Measurements from ENCODE around the gene PRKG1.

Gene PRKG1

GRCh38 chr10:52326382-52326781 is 1252.1 kb downstream of the PRKG1 start:
- Histone ChIP-seq H3K9ac (ENCODE audit: low read length in 5 of 5) (no peak overlapping the region), H3K9me3 (ENCODE audit: control insufficient read depth in 5 of 5, low read length in 5 of 5) (no peaks in the 10 kb centered on the region), H3K4me3 (ENCODE audit: low read depth in 1 of 5, low read length in 5 of 5) (no peak overlapping the region), H3K4me1 (ENCODE audit: control insufficient read depth in 5 of 5, insufficient read depth in 5 of 5, low read length in 5 of 5) (no peaks in the 10 kb centered on the region), H3K36me3 (ENCODE audit: control insufficient read depth in 5 of 5, insufficient read depth in 5 of 5, low read length in 5 of 5) (no peaks in the 10 kb centered on the region), H3K27me3 (ENCODE audit: control insufficient read depth in 5 of 5, insufficient read depth in 4 of 5, low read length in 5 of 5) (no peaks in the 10 kb centered on the region), H3K27ac (ENCODE audit: low read depth, low read length) (no peak overlapping the region)

DNA sequence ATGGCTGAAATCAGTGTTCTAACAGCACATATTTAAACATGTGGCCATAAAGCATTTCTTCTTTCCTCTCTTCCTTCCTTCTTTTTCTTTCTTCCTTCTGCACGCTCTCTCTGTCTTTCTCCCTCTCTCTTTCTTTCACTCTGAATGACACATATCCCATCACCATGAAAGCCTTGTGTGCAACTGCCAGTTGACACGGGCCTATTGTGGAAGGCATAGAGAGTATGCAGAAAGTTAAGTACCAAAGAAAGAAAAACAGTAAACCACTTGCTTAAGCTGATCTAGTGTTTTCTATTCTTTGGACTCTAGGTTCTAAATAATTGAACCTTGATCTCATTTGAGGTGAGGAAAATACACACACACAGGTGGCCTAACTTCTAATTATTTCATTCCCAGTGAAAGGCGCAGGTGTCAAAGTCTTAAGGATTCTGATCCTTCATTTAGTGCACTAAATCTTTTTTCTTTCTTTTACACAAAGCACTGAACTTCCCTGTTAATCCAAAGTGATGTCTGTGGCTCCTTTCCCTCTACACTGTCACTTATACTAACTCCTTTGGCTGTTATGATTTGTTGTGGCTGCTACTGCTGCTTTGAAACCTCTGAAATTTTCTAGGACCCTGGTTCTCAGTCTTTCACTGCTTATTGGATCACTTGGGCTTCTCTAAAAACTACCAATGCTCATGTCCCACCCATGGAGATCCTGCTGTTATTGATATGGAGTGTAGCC is 1257.5 kb downstream of the PRKG1 start:
- no peaks in the 10 kb centered on the region for H3K4me1 ChIP-seq (ENCODE audit: control insufficient read depth in 5 of 5, insufficient read depth in 5 of 5, low read length in 5 of 5)
- no peak overlapping the region for H3K4me3 ChIP-seq (ENCODE audit: low read depth in 1 of 5, low read length in 5 of 5)
- no peaks in the 10 kb centered on the region for H3K27me3 ChIP-seq (ENCODE audit: control insufficient read depth in 5 of 5, insufficient read depth in 4 of 5, low read length in 5 of 5)
- H3K27ac ChIP-seq (ENCODE audit: low read depth, low read length), result no peak overlapping the region
- no peaks in the 10 kb centered on the region for H3K36me3 ChIP-seq (ENCODE audit: control insufficient read depth in 5 of 5, insufficient read depth in 5 of 5, low read length in 5 of 5)
- H3K9me3 ChIP-seq (ENCODE audit: control insufficient read depth in 5 of 5, low read length in 5 of 5), result no peaks in the 10 kb centered on the region
- no peak overlapping the region for H3K9ac ChIP-seq (ENCODE audit: low read length in 5 of 5)

DNA sequence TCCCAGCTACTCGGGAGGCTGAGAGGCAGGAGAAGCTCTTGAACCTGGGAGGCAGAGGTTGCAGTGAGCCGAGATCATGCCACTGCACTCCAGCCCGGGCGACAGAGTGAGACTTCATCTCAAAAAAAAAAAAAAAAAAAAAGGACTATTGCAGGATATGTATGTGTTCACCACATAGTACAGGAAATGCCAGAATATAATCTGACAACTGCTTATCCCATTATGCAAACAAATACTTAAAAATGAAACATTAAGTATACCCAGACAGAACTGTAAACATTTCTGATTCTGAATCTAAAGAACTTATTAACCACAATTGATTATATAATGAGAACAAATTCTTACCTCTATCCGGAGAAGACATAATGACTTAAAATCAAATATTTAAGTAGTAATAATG is 1258.5 kb downstream of the PRKG1 start:
- Histone ChIP-seq H3K4me3 (ENCODE audit: low read depth in 1 of 5, low read length in 5 of 5) (no peak overlapping the region), H3K4me1 (ENCODE audit: control insufficient read depth in 5 of 5, insufficient read depth in 5 of 5, low read length in 5 of 5) (no peaks in the 10 kb centered on the region), H3K9ac (ENCODE audit: low read length in 5 of 5) (no peak overlapping the region), H3K27ac (ENCODE audit: low read depth, low read length) (no peak overlapping the region), H3K9me3 (ENCODE audit: control insufficient read depth in 5 of 5, low read length in 5 of 5) (no peaks in the 10 kb centered on the region), H3K36me3 (ENCODE audit: control insufficient read depth in 5 of 5, insufficient read depth in 5 of 5, low read length in 5 of 5) (no peaks in the 10 kb centered on the region), H3K27me3 (ENCODE audit: control insufficient read depth in 5 of 5, insufficient read depth in 4 of 5, low read length in 5 of 5) (no peaks in the 10 kb centered on the region)

- no peaks in the 10 kb centered on the region for H3K4me1 ChIP-seq (ENCODE audit: control insufficient read depth in 5 of 5, insufficient read depth in 5 of 5, low read length in 5 of 5)
- H3K27me3 ChIP-seq (ENCODE audit: control insufficient read depth in 5 of 5, insufficient read depth in 4 of 5, low read length in 5 of 5), result no peaks in the 10 kb centered on the region
These were observed 1260.3 kb downstream of the PRKG1 start for GRCh38 chr10:52334595-52334994.

DNA sequence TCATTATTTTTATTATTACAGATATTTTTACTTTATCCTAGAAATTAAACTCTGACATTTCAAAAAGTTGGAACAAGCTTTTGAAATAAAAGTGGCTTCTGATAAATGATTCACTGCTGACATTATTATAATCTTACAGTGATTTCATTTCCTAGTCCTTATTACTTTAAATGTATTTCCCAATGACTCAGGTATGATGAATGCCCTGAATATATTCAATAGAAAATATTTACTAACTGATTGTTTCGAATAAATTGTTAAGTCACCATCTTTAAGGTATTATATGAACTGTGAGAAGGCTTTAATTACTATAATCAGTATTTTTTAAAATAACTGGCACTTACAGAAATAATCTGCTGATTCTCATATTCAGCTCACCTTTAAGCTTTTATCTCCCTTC is 1261.4 kb downstream of the PRKG1 start:
- no peaks in the 10 kb centered on the region for H3K36me3 ChIP-seq (ENCODE audit: control insufficient read depth in 5 of 5, insufficient read depth in 5 of 5, low read length in 5 of 5)
- no peak overlapping the region for H3K4me3 ChIP-seq (ENCODE audit: low read depth in 1 of 5, low read length in 5 of 5)
- H3K9ac ChIP-seq (ENCODE audit: low read length in 5 of 5), result no peak overlapping the region
- H3K27me3 ChIP-seq (ENCODE audit: control insufficient read depth in 5 of 5, insufficient read depth in 4 of 5, low read length in 5 of 5), result no peaks in the 10 kb centered on the region
- H3K4me1 ChIP-seq (ENCODE audit: control insufficient read depth in 5 of 5, insufficient read depth in 5 of 5, low read length in 5 of 5), result no peaks in the 10 kb centered on the region
- no peak overlapping the region for H3K27ac ChIP-seq (ENCODE audit: low read depth, low read length)
- no peaks in the 10 kb centered on the region for H3K9me3 ChIP-seq (ENCODE audit: control insufficient read depth in 5 of 5, low read length in 5 of 5)

More at GRCh38 chr10:52334595-52334994, 1260.3 kb downstream of the PRKG1 start:
- H3K36me3 ChIP-seq (ENCODE audit: control insufficient read depth in 5 of 5, insufficient read depth in 5 of 5, low read length in 5 of 5), result no peaks in the 10 kb centered on the region
- no peak overlapping the region for H3K27ac ChIP-seq (ENCODE audit: low read depth, low read length)
- no peaks in the 10 kb centered on the region for H3K9me3 ChIP-seq (ENCODE audit: control insufficient read depth in 5 of 5, low read length in 5 of 5)
- H3K9ac ChIP-seq (ENCODE audit: low read length in 5 of 5), result no peak overlapping the region
- H3K4me3 ChIP-seq (ENCODE audit: low read depth in 1 of 5, low read length in 5 of 5), result no peak overlapping the region

- no peaks in the 10 kb centered on the region for H3K4me1 ChIP-seq (ENCODE audit: control insufficient read depth in 5 of 5, insufficient read depth in 5 of 5, low read length in 5 of 5)
- no peak overlapping the region for H3K27ac ChIP-seq (ENCODE audit: low read depth, low read length)
- H3K36me3 ChIP-seq (ENCODE audit: control insufficient read depth in 5 of 5, insufficient read depth in 5 of 5, low read length in 5 of 5), result no peaks in the 10 kb centered on the region
- no peak overlapping the region for H3K9ac ChIP-seq (ENCODE audit: low read length in 5 of 5)
- no peaks in the 10 kb centered on the region for H3K27me3 ChIP-seq (ENCODE audit: control insufficient read depth in 5 of 5, insufficient read depth in 4 of 5, low read length in 5 of 5)
- no peaks in the 10 kb centered on the region for H3K9me3 ChIP-seq (ENCODE audit: control insufficient read depth in 5 of 5, low read length in 5 of 5)
- H3K4me3 ChIP-seq (ENCODE audit: low read depth in 1 of 5, low read length in 5 of 5), result no peak overlapping the region
These were observed 1262.9 kb downstream of the PRKG1 start for GRCh38 chr10:52337225-52337624.

DNA sequence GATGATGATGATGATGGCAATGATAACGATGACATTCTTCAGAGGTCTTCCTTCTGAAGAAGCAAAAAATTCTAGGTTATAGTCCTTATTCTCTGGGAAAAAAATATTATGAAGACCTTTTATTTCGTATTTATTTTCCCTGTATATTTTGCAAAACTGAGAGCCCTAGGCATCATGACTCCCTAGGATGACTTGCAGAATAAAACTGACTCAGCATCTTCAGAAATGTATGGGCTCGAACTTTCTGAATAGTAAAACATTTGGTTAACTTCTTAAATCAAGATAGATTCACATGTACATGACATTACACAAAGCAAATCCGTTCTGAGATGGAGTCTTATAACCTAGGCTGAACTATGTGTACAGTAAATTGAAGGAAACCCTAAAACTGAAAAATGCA is 1269.2 kb downstream of the PRKG1 start:
- Histone ChIP-seq H3K4me1 (ENCODE audit: control insufficient read depth in 5 of 5, insufficient read depth in 5 of 5, low read length in 5 of 5) (no peaks in the 10 kb centered on the region), H3K9ac (ENCODE audit: low read length in 5 of 5) (no peak overlapping the region), H3K4me3 (ENCODE audit: low read depth in 1 of 5, low read length in 5 of 5) (no peak overlapping the region), H3K9me3 (ENCODE audit: control insufficient read depth in 5 of 5, low read length in 5 of 5) (peaks cover 0 to 4% (median 0%) of the 10 kb centered on the region in 5 donors), H3K27me3 (ENCODE audit: control insufficient read depth in 5 of 5, insufficient read depth in 4 of 5, low read length in 5 of 5) (peaks cover 0 to 4% (median 0%) of the 10 kb centered on the region in 5 donors), H3K36me3 (ENCODE audit: control insufficient read depth in 5 of 5, insufficient read depth in 5 of 5, low read length in 5 of 5) (no peaks in the 10 kb centered on the region), H3K27ac (ENCODE audit: low read depth, low read length) (no peak overlapping the region)

DNA sequence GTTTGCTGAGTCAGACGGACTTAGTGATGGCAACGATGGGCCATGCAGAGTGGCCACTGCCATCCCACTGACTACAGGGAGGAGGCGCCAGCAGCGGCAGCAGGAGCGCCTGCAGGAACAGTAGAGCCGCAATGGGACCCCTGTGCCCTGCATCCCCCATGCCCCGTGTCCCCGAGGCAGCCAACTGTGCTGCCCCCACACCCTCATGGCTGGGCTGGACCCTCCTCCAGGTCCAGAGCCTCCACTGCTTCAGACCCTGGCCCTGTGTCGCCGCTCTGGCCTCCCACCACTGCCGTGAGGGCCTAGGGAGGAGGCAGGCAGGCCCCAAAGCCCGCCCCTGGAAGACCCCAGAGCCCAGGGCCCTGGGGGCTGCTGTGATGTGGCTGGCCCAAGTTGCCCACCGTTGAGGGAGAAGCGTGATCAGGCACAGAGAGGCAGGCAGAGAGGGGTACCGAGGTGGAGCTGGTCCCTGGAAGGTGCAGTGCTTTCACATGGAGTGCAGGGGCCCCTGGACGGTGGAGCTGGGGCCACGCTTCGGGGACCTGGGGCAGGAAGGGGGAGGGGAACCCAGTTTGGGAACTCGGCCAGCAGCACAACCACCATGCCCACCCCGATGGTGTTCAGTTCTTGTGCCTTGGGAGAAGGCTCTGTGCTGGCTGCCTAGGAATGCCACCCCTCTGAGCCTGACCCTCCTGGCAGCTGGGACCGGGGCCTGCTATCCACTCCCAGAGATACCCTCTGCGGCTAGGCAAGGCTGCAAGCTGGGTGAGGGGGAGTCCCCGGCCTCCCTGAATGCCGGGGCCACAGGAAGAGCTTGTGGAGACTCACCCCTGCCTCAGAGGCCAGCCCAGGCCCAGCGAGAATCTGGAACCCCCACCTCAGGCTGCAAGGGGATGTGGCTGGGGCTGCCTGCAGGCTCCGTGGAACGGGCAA is 1272.4 kb downstream of the PRKG1 start:
- Histone ChIP-seq H3K36me3 (ENCODE audit: control insufficient read depth in 5 of 5, insufficient read depth in 5 of 5, low read length in 5 of 5) (no peaks in the 10 kb centered on the region), H3K27me3 (ENCODE audit: control insufficient read depth in 5 of 5, insufficient read depth in 4 of 5, low read length in 5 of 5) (peaks cover 0 to 4% (median 0%) of the 10 kb centered on the region in 5 donors), H3K27ac (ENCODE audit: low read depth, low read length) (no peak overlapping the region), H3K9ac (ENCODE audit: low read length in 5 of 5) (no peak overlapping the region), H3K9me3 (ENCODE audit: control insufficient read depth in 5 of 5, low read length in 5 of 5) (peaks cover 0 to 4% (median 0%) of the 10 kb centered on the region in 5 donors), H3K4me1 (ENCODE audit: control insufficient read depth in 5 of 5, insufficient read depth in 5 of 5, low read length in 5 of 5) (no peaks in the 10 kb centered on the region), H3K4me3 (ENCODE audit: low read depth in 1 of 5, low read length in 5 of 5) (no peak overlapping the region)

DNA sequence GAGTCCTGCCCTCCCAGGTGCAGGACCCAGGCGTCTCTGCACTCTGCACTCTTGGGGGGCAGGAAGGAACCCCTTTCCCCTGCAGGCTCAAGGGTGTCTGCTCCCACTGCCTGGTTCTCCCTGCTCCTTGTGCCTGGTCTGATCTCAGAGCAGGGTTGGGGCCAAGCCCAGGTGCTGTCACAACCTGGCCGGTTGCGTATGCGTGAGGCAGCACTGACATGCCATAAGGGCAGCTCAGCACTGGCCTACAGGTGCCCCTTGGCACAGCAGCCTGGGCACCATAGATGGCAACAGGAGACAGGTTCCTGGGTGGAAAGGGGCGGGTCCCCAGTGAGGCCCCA is 1273.0 kb downstream of the PRKG1 start:
- no peaks in the 10 kb centered on the region for H3K36me3 ChIP-seq (ENCODE audit: control insufficient read depth in 5 of 5, insufficient read depth in 5 of 5, low read length in 5 of 5)
- peaks cover 0 to 4% (median 0%) of the 10 kb centered on the region in 5 donors for H3K27me3 ChIP-seq (ENCODE audit: control insufficient read depth in 5 of 5, insufficient read depth in 4 of 5, low read length in 5 of 5)
- H3K4me1 ChIP-seq (ENCODE audit: control insufficient read depth in 5 of 5, insufficient read depth in 5 of 5, low read length in 5 of 5), result no peaks in the 10 kb centered on the region
- H3K27ac ChIP-seq (ENCODE audit: low read depth, low read length), result no peak overlapping the region
- H3K4me3 ChIP-seq (ENCODE audit: low read depth in 1 of 5, low read length in 5 of 5), result no peak overlapping the region
- no peak overlapping the region for H3K9ac ChIP-seq (ENCODE audit: low read length in 5 of 5)
- H3K9me3 ChIP-seq (ENCODE audit: control insufficient read depth in 5 of 5, low read length in 5 of 5), result peaks cover 0 to 4% (median 0%) of the 10 kb centered on the region in 5 donors

Data from subcutaneous abdominal adipose tissue (tissue), 5 donors.